Skin epidermis (tissue), 12 donors: ENCODE results near the gene LIPE.

Source experiments
- H3K27ac ChIP-seq, 21 experiments: fragments of 200-600 bp; sonication (generic) in 11 of 21; one replicate each; pipeline ENCODE4 v1.5.0; 2020; ENCODE audit warnings: mild to moderate bottlenecking in 3 of 21, inconsistent platforms in 2 of 21, moderate library complexity in 2 of 21
- H3K4me3 ChIP-seq, 7 experiments: fragments of 200-600 bp; sonication (generic) in 2 of 7; one replicate each; pipeline ENCODE4 v1.5.0; 2020; ENCODE audit warnings: inconsistent platforms in 2 of 7, mild to moderate bottlenecking in 2 of 7, moderate library complexity in 1 of 7

LIPE gene

DNA sequence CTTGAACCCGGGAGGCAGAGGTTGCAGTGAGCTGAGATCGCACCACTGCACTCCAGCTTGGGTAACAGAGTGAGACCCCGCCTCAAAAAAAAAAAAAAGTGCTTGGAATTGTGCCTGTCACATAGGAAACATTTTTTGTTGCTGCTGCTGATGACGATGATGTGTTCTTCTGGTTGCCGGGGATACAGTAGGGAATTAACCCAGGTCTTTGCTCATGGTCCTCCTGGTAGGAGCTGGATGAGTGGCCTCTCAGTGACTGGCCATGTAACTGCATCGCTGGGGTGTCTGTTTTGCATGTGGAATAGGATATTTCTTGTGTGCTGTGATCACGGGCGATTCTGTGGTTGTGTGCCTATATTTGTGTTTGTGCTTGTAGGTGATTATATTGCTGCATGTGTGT is 32.4 kb downstream of the LIPE start:
- Histone ChIP-seq H3K27ac (no peak overlapping the region), H3K4me3 (no peak overlapping the region)

DNA sequence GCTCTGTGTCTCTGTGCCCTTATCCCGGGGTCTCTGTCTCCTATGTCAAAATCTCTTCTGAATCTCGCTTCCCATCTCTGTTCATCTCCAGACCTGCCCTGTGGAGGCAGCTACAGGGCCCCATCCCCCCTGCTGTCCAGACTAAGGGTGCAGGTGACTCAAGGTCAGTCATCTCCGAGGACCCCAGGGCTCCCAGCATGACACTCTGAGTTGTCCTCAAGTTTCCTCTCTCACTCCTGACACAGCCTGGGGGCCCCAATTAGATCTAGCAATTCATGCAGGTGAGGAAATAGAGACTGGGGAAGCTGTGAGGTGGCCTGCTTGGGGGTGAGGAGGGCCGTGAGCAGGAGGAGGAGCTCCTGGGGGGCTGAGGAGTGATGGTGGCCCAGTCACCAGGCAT is 35.0 kb downstream of the LIPE start:
- H3K27ac ChIP-seq, result peak overlapping the region in 3 of 21 experiments; percentile 12 to 66 (median 38)
- H3K4me3 ChIP-seq, result no peak overlapping the region

DNA sequence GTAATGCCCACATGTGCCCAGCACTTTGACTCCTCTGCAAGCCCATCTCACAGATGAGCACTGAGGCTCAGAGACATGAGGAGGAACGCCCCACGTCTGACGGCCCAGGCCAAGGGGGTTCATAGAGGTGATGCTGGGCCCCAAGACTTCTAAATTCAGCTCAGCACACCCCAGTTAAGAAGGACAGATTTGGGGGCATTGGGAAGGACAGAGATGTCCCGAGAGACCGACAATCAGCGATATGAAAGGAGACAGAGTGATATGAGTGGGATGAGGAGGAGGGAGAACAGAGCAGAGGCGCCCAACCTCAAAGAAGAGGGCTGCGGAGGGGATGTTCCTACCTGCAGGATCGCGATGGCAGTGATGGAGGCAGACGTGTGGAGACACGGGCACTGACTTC is 37.3 kb downstream of the LIPE start, which contains the start of gene CNFN:
CNFN (minus strand) TSS at position 399 of the 400 bp plus-strand sequence. CDS start 1,260 bp downstream, outside the sequence.
- peak within 1 kb of the TSS in 8 of 21 experiments; percentile 3 to 67 (median 32) for H3K27ac ChIP-seq
- peak within 1 kb of the TSS in 5 of 7 experiments; percentile 1 to 24 (median 12) for H3K4me3 ChIP-seq

DNA sequence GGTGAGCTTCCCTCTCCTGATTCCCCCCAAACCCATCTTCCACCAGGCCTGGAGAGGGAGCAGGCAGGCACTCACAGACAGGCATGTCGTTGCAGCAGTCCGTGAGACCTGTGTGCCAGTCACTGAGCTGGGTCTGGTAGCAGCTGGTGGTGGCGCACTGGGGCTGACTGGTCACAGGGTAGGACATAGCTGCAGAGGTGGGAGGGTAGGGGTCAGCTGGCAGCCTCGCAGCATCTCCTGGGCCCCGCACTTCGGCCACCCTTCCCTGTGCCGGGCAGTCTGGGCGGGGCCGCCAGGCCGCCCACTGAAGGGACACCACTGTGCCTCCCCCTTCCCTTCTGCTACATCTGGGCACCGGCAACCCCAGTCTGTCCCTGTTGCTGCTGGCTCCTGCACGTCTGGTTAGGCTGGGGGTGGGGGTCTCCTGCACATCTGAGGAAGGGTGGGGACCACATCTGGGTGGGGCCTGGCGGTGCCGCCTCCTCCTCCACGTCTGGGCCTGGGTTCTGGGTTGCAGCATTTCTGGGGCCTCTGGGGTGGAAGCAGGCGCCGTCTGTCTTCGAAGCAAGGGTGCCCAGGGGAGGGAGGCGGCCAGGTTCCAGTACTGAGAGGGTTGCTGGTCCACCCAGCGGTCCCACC is 38.2 kb downstream of the LIPE start:
- peak overlapping the region in 2 of 21 experiments; percentile 21 to 42 for H3K27ac ChIP-seq
- peak overlapping the region in 4 of 7 experiments; percentile 1 to 24 (median 12) for H3K4me3 ChIP-seq

DNA sequence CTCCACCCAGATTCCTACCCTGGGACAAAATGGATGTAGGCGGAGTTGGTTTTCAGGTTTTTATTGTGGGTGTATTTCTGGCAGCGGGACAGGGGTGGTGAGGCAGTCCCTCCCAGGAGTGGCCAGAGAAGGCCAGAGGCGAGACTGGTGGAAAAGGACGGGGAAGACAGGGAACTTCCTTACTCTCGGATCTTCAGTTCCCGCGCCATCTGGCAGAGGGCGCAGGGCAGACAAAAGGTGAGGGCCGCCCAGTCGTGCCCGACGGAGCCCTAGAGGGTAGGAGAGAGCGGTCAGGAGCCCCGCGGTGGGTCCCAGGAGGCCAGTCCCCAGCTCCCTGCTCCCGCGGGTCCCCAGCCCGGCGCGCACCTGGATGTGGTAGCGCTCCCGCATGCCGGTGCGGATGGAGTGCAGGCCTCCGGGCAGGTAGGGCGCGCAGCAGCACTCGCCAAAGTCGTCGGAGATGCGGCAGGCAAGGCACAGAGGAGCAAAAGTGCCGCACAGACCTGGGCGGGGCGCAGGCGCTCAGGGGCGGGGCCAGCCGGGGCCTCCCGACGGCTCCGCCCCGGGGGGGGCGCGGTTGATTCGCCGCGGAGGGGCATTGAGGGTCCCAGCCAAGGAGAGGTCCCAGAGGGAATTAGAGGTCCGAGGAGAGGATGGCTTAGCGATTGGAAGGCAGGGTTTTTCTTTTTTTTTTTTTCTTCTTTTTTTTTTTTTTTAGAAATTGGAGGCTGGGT is 40.0 kb downstream of the LIPE start:
- H3K27ac ChIP-seq, result peak overlapping the region in 18 of 21 experiments; percentile 3 to 79 (median 44)

DNA sequence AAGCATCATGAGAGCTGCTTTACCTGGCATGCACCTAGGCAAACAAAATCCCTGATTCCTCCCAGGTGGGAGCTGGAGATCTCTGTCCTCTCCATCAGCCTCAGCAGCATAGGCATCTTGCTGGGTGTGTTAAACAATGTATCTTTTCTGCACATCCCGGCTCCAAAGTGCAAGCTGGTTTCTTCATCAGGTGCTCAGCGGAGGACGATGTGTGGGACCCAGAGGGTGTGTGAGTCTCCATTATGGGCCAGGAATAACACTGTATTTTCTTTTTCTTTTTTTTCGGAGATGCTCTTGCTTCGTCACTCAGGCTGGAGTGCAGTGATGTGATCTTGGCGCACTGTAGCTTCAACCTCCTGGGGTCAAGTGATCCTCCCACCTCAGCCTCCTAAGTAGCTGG is 47.0 kb downstream of the LIPE start:
- H3K27ac ChIP-seq, result no peak overlapping the region
- H3K4me3 ChIP-seq, result no peak overlapping the region

More for the DNA sequence above, 40.0 kb downstream of the LIPE start:
- H3K4me3 ChIP-seq, result peak overlapping the region; percentile 26 to 42 (median 34)

DNA sequence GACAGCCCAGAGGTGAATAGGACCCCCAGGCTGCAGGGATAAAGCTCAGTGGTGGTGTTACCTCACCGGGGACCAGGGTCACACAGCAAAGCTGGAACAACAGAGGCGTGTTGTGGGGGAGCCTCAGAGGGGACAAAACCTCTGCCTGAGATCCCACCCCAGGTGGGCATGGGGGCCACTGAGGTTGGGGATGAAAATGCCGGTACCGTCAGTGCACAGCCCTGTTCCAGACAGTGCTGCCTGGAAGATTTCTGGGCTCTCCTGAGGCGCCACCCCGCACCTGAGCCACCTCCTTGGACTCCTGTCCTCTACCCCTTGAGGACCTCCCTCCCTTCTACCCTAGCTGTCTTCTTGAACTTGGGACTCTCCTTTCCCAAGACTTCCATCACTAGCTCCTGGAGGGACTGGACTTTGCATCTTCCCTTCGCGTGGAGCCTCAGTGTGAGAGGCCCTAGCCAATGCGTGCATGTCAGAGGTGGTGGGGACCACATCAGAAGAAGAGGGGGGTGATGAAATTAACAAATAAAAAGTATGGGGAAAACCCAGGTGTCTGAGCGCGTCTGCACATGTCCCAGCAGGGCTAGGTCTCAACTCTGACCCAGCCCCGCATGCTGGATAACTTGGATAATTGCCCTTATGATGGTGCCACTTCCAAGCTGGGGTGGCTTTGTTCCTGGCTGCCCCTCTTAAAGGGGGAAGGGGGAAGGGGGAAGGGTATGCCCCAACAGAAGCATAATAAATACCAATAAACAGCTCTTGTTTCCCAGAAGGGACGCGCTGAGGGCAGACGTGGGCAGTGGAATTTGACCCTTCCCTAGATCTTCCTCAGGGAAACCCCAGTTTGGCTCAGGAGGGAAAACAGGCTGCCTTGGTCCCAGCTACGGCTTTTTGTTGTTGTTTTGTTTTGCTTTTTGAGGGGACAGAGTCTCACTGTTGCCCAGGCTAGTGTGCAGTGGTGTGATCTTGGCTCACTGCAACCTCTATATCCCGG is 48.7 kb downstream of the LIPE start:
- Histone ChIP-seq H3K27ac (no peak overlapping the region), H3K4me3 (no peak overlapping the region)

DNA sequence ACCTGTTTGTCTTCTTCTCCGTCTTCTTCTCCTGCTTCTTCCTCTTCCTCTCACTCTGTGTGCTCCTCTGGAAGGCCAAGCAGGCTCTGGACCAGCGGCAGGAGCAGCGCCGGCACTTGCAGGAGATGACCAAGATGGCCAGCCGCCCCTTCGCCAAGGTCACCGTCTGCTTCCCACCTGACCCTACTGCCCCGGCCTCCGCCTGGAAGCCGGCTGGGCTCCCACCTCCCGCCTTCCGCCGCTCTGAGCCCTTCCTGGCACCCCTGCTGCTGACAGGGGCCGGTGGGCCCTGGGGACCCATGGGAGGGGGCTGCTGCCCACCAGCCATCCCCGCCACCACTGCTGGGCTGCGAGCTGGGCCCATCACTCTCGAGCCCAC is 51.0 kb downstream of the LIPE start:
- Histone ChIP-seq H3K4me3 (no peak overlapping the region), H3K27ac (no peak overlapping the region)

DNA sequence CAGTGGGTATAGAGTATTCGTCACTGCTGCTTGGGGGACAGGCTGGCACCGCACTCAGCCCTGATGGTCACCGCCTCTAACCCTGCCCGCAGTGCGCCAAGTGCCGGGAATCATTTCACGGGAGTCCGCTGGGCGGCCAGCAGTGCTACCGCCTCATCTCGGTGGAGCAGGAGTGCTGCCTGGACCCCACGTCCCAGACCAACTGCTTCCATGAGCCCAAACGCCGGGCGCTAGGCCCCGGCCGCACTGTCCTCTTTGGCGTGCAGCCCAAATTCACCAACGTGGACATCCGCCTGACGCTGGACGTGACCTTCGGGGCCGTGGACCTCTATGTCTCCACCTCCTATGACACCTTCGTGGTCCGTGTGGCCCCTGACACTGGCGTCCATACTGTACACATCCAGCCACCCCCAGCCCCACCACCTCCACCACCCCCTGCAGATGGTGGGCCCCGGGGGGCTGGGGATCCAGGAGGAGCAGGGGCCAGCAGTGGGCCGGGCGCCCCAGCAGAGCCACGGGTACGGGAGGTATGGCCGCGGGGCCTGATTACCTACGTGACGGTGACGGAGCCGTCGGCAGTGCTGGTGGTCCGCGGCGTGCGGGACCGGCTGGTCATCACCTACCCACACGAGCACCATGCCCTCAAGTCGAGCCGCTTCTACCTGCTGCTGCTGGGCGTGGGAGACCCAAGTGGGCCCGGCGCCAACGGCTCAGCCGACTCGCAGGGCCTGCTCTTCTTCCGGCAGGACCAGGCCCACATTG is 51.6 kb downstream of the LIPE start:
- Histone ChIP-seq H3K27ac (no peak overlapping the region), H3K4me3 (no peak overlapping the region)

DNA sequence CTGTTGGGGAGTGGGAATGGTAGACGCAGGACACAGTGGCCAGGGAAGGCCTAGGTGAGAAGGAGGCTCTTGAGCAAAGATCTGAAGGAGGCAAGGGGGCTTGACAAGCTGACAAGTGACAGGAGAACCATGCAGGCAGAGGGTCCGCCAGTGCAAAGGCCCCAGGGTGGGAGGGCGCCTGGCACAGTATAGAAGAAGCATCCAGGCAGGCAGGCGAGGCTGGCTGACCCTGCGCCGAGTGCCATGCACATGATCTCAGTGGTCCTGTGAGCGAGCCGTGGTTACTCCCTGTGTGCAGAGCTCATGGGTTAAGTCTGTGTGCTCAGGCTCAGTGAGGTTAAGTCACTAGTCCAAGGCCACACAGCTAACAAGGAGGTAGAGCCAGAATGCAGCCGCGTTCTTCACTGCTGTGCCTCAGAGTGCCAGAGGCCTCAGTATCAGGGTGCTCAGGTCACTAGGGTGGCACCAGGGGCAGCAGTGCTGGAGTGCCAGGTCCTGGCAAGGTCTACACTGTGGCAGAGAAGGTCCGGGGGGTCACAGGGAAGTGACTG is 52.3 kb downstream of the LIPE start:
- Histone ChIP-seq H3K27ac (no peak overlapping the region), H3K4me3 (no peak overlapping the region)

DNA sequence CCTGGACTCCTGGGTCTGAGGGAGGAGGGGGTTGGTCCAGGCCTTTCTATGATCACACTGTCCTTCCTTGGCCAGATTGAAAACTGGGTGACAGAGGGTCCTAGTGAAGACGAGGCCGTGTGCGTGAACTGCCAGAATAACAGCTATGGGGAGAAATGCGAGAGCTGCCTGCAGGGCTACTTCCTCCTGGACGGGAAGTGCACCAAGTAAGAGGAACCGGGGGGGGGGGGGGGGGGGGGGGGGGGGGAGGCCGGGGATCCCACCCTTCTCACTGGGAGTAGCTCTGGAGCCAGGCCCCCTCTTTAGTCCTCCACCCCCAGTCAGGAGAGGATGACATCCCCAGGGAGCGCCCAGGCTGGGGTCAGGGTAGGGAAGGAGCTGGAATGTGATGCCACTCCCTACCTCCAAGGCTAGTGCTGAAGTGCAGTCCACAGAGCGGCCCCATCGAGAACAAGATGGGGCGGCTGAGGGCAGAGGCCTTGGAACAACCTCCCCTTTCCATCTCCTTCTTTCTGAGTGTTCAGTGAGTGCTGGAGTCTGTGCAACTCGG is 56.5 kb downstream of the LIPE start:
- H3K4me3 ChIP-seq, result no peak overlapping the region

DNA sequence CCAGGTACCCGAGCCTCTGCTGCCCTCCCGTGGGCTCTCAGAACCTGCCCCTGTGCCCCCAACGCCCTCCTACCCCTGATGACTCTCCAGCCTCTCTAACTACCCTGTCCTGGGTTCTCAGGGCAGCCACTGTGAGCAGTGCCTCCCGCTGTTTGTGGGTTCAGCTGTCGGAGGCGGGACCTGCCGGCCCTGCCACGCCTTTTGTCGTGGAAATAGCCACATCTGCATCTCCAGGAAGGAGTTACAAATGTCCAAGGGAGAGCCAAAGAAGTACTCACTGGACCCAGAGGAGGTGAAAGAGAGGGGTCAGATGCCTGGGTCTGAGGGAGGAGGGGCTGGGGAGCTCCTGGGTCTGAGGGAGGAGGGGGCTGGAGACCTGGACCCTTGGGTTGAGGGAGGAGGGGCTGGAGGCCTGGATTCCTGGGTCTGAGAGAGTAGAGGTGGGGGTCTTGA is 57.1 kb downstream of the LIPE start:
- peak overlapping the region in 2 of 21 experiments; percentile 23 to 58 for H3K27ac ChIP-seq
- H3K4me3 ChIP-seq, result no peak overlapping the region

More for the DNA sequence above, 56.5 kb downstream of the LIPE start:
- peak overlapping the region in 2 of 21 experiments; percentile 23 to 58 for H3K27ac ChIP-seq

DNA sequence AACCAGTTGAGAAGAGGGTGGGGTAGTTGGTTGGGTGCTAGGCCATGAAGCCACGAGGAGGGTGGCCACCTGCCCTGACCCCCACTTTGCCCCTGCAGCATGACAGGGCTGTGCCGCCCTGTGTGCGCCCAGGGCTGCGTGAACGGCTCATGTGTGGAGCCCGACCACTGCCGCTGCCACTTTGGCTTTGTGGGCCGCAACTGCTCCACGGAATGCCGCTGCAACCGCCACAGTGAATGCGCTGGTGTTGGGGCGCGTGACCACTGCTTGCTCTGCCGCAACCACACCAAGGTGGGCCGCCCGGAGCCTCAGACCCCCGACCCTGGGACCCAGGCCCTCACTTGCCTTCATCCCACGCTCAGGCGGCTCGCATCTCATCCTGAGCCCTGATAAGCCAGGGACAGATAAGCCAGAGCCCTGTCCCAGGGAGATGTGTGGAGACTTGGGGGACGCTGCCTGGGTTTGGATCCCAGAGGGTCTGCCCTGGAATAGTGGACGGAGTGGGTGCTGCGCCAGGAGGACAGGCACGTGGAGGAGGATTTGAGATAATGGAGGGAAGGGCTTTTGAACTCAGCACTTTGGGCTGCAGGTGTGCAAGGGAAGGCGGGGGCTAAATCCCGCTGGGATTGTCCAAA is 57.6 kb downstream of the LIPE start:
- no peak overlapping the region for H3K4me3 ChIP-seq
- no peak overlapping the region for H3K27ac ChIP-seq

DNA sequence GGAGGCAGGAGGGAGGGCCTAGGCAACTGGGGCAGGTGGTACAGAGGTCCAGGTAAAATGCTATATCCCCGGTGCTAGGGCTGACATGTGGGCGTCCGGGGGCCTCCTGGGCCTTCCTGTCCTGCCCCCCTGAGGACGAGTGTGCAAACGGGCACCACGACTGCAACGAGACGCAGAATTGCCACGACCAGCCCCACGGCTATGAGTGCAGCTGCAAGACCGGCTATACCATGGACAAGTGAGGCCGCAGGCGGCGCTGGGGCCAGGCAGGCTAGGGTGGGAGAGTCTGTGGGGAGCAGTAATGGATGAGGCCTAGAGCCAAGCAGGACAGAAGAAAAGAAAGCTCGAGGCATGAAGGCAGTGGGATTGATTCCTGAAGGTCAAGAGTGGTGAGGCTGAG is 58.4 kb downstream of the LIPE start:
- Histone ChIP-seq H3K27ac (no peak overlapping the region), H3K4me3 (no peak overlapping the region)

DNA sequence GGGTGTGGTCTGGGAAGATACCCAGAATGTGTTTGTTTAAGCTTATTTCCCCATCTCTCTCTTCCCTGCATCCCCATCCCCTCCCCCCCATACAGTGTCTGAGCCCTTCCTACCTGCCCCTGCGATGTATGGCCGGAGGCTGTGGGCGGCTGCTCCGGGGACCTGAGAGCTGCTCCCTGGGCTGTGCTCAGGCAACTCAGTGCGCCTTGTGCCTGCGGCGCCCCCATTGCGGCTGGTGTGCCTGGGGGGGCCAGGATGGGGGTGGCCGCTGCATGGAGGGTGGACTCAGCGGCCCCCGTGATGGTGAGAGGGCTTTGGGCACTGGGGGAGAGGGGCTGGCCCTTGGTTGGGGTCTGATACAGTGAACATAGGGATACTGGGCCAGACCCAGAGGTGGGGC is 58.8 kb downstream of the LIPE start:
- Histone ChIP-seq H3K4me3 (no peak overlapping the region), H3K27ac (no peak overlapping the region)

DNA sequence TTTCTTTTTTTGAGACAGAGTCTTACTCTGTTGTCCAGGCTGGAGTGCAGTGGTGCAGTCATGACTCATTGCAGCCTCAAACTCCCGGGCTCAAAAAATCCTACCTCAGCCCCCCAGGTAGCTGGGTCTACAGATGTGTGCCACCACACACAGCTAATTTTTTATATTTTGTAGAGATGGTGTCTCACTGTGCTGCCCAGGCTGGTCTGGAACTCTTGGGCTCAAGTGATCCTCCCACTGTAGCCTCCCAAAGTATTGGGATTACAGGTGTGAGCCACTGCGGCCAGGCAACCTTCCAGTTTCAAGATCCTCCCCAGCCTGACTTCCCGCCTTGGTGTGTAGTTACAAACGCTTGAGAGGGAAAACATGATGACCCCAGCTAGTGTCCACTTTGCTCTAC is 59.3 kb downstream of the LIPE start:
- Histone ChIP-seq H3K27ac (no peak overlapping the region), H3K4me3 (no peak overlapping the region)

DNA sequence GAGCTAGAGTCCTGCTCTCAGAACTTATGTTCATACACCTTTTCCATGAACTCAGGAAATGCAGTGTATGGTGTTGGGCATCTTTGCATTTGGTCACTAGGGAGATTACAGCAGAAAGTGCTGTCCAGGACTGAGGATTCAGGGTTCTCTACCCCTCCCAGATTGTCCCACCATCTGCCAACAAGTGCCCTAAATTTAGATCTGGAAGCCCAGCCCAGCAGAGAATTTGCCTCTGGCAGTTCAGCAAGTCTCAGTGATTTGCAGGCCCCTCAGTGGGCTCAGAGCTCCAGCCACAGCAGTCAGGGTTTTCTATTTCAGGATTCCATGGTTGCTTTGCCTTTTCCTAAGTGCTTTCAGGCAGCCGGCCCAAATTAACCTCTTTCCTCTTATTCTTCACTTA is 60.5 kb downstream of the LIPE start:
- Histone ChIP-seq H3K4me3 (no peak overlapping the region), H3K27ac (no peak overlapping the region)
